ENCODE data around the gene SCARB1.

- TF ChIP-seq CTCF (IDR thresholded peaks at IDR 0.05; ENCODE audit: low read length), result no peak
- TF ChIP-seq EZH2 (optimal IDR thresholded peaks at IDR 0.05; ENCODE audit: low read depth, low read length), result no peak
Measured at GRCh38 chr12:124804011-124804621, 59.5 kb downstream of the SCARB1 start.
